HepG2 (cell line): ENCODE results near the gene DHX16. TPM values are rescaled to one million over a fixed set of nuclear protein-coding genes. Genes with fewer than 3 reads are reported as not detected.

Experiments used
- ARID2 ChIP-seq: sonication (generic); formaldehyde crosslinking; IDR thresholded peaks from 2 replicates; pipeline ENCODE4 v1.8.1; 2022; ENCODE audit warnings: mild to moderate bottlenecking, missing genetic modification reagents, borderline replicate concordance
- ERF ChIP-seq: IDR thresholded peaks from 2 replicates; pipeline ENCODE4 v1.6.1; 2018; ENCODE audit warnings: missing biosample characterization, missing genetic modification reagents
- HDAC1 ChIP-seq: sonication (generic); formaldehyde crosslinking; IDR thresholded peaks from 2 replicates; pipeline ENCODE4 v1.5.1; 2020; ENCODE audit warnings: mild to moderate bottlenecking, missing genetic modification reagents
- HDAC6 ChIP-seq: fragments of 200-600 bp; sonication (generic); IDR thresholded peaks from 2 replicates; pipeline ENCODE4 v1.7.0; 2017; ENCODE audit warnings: mild to moderate bottlenecking, antibody characterized with exemption, low read length, low read depth
- JARID2 ChIP-seq: sonication (generic); formaldehyde crosslinking; IDR thresholded peaks from 2 replicates; pipeline ENCODE4 v1.8.1; 2023; ENCODE audit warnings: missing genetic modification reagents, inconsistent platforms; ENCODE audit not compliant: insufficient replicate concordance
- NFYB ChIP-seq: sonication (generic); formaldehyde crosslinking; IDR thresholded peaks from 2 replicates; pipeline ENCODE4 v1.4.0; 2020; ENCODE audit warnings: missing genetic modification reagents
- NPAS2 ChIP-seq: sonication (generic); formaldehyde crosslinking; IDR thresholded peaks from 2 replicates; pipeline ENCODE4 v1.8.0; 2022; ENCODE audit warnings: mild to moderate bottlenecking, missing genetic modification reagents, borderline replicate concordance
- PRMT3 ChIP-seq: sonication (generic); formaldehyde crosslinking; IDR thresholded peaks from 2 replicates; pipeline ENCODE4 v1.8.1; 2022; ENCODE audit warnings: low read depth, mild to moderate bottlenecking, moderate library complexity, missing genetic modification reagents, borderline replicate concordance
- RBM22 ChIP-seq: fragments of 200-400 bp; formaldehyde crosslinking; optimal IDR thresholded peaks from 2 replicates; pipeline ENCODE3; 2017; ENCODE audit warnings: mild to moderate bottlenecking, low read length, moderate library complexity
- TAF1 ChIP-seq: sonication (generic); formaldehyde crosslinking; IDR thresholded peaks from 2 replicates; pipeline ENCODE4 v1.4.0; 2020; ENCODE audit warnings: missing genetic modification reagents
- TRAFD1 ChIP-seq: sonication (generic); formaldehyde crosslinking; IDR thresholded peaks from 2 replicates; pipeline ENCODE4 v1.5.1; 2020; ENCODE audit warnings: missing genetic modification reagents, mild to moderate bottlenecking, borderline replicate concordance
- ZC3H4 ChIP-seq: sonication (generic); formaldehyde crosslinking; IDR thresholded peaks from 2 replicates; pipeline ENCODE4 v1.4.0; 2020; ENCODE audit warnings: missing genetic modification reagents, borderline replicate concordance
- ZFP91 ChIP-seq: sonication (generic); formaldehyde crosslinking; IDR thresholded peaks from 2 replicates; pipeline ENCODE4 v1.9.0; 2022; ENCODE audit warnings: missing genetic modification reagents, mild to moderate bottlenecking, borderline replicate concordance
- ZNF17 ChIP-seq: sonication (generic); formaldehyde crosslinking; IDR thresholded peaks from 2 replicates; pipeline ENCODE4 v1.5.0; 2020; ENCODE audit warnings: mild to moderate bottlenecking, missing genetic modification reagents
- ZNF44 ChIP-seq: sonication (generic); formaldehyde crosslinking; IDR thresholded peaks from 2 replicates; pipeline ENCODE4 v1.5.1; 2020; ENCODE audit warnings: mild to moderate bottlenecking, missing genetic modification reagents
- ZNF670 ChIP-seq: sonication (generic); formaldehyde crosslinking; IDR thresholded peaks from 2 replicates; pipeline ENCODE4 v1.8.0; 2022; ENCODE audit warnings: mild to moderate bottlenecking, missing genetic modification reagents, borderline replicate concordance
- ZNF761 ChIP-seq: sonication (generic); formaldehyde crosslinking; conservative IDR thresholded peaks from 2 replicates; pipeline ENCODE4 v1.4.0; 2020; ENCODE audit warnings: mild to moderate bottlenecking, missing genetic modification reagents
- polyA plus RNA-seq, 8 experiments: library from polyadenylated mRNA; depleted of rRNA in 3 of 8; stranded (reverse) in 7 of 8; unstranded in 1 of 8; fragments of >200 nt; fragmentation: Illumina TruSeq in 4 of 8; extraction: Trizol in 4 of 8; gene quantifications; 2 replicates each; pipeline versions ENCODE4 v1.2.1 to v1.2.3, GENCODE V29; 2011 to 2016; ENCODE audit warnings: low read depth in 4 of 8, missing spikeins in 1 of 8, mixed read lengths in 1 of 8; ENCODE audit not compliant: insufficient read depth in 1 of 8
- total RNA-seq, 5 experiments: library from RNA; depleted of rRNA; stranded (reverse); fragments of >200 nt; fragmentation: Illumina TruSeq; extraction: Trizol; gene quantifications; 2 replicates each; pipeline ENCODE4 v1.2.3, GENCODE V29; 2016; ENCODE audit warnings: low read depth in 1 of 5
- TF ChIP-seq, protein P1 (sequence below): sonication (generic); formaldehyde crosslinking; IDR thresholded peaks from 2 replicates; pipeline ENCODE4 v1.4.0; 2020; ENCODE audit warnings: mild to moderate bottlenecking, missing genetic modification reagents, borderline replicate concordance
- TF ChIP-seq, protein P2 (sequence below): sonication (generic); formaldehyde crosslinking; IDR thresholded peaks from 2 replicates; pipeline ENCODE4 v1.5.0; 2020; ENCODE audit warnings: missing genetic modification reagents, mild to moderate bottlenecking, borderline replicate concordance
- TF ChIP-seq, protein P3 (sequence below): fragments of 450-650 bp; IDR thresholded peaks from 2 replicates; pipeline ENCODE4 v1.6.1; 2016

Gene DHX16
- total and polyA plus RNA-seq, 2 of the 13 experiments (the other 11 are each of a cell fraction or from before 2014, with no cell fraction given) = 57.0 to 58.5 TPM

- TF ChIP-seq ZFP91 (CRISPR knock-in tag) = peak; percentile 74; the same call in 1 of the 2 replicates
- no peak for TF ChIP-seq RBM22
- peak; percentile 42; the same call in 1 of the 2 replicates for TF ChIP-seq NFYB
- TF ChIP-seq NPAS2 = no peak
- no peak for TF ChIP-seq PRMT3 (CRISPR knock-in tag)
- TF ChIP-seq TAF1 (CRISPR knock-in tag) = peak; percentile 90
- TF ChIP-seq HDAC1 (CRISPR knock-in tag) = peak; percentile 87
- TF ChIP-seq ZNF44 (CRISPR knock-in tag) = no peak
- TF ChIP-seq ZNF761 (CRISPR knock-in tag) = 0 out of 2 replicates have a peak, but pooled peaks have one; percentile 19
- TF ChIP-seq HDAC6 = no peak
- TF ChIP-seq, protein P1, sequence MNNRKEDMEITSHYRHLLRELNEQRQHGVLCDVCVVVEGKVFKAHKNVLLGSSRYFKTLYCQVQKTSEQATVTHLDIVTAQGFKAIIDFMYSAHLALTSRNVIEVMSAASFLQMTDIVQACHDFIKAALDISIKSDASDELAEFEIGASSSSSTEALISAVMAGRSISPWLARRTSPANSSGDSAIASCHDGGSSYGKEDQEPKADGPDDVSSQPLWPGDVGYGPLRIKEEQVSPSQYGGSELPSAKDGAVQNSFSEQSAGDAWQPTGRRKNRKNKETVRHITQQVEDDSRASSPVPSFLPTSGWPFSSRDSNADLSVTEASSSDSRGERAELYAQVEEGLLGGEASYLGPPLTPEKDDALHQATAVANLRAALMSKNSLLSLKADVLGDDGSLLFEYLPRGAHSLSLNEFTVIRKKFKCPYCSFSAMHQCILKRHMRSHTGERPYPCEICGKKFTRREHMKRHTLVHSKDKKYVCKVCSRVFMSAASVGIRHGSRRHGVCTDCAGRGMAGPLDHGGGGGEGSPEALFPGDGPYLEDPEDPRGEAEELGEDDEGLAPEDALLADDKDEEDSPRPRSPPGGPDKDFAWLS (CRISPR knock-in tag) = no peak
- no peak; the same call in 1 of the 2 replicates for TF ChIP-seq ARID2 (CRISPR knock-in tag)
- TF ChIP-seq, protein P2, sequence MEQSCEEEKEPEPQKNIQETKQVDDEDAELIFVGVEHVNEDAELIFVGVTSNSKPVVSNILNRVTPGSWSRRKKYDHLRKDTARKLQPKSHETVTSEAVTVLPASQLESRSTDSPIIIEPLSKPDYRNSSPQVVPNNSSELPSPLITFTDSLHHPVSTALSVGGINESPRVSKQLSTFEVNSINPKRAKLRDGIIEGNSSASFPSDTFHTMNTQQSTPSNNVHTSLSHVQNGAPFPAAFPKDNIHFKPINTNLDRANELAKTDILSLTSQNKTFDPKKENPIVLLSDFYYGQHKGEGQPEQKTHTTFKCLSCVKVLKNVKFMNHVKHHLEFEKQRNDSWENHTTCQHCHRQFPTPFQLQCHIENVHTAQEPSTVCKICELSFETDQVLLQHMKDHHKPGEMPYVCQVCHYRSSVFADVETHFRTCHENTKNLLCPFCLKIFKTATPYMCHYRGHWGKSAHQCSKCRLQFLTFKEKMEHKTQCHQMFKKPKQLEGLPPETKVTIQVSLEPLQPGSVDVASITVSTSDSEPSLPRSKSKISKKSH (CRISPR knock-in tag) = 0 out of 2 replicates have a peak, but pooled peaks have one; percentile 84
- no peak for TF ChIP-seq ZNF17
- TF ChIP-seq, protein P3, sequence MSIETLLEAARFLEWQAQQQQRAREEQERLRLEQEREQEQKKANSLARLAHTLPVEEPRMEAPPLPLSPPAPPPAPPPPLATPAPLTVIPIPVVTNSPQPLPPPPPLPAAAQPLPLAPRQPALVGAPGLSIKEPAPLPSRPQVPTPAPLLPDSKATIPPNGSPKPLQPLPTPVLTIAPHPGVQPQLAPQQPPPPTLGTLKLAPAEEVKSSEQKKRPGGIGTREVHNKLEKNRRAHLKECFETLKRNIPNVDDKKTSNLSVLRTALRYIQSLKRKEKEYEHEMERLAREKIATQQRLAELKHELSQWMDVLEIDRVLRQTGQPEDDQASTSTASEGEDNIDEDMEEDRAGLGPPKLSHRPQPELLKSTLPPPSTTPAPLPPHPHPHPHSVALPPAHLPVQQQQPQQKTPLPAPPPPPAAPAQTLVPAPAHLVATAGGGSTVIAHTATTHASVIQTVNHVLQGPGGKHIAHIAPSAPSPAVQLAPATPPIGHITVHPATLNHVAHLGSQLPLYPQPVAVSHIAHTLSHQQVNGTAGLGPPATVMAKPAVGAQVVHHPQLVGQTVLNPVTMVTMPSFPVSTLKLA = peak; percentile 78
- TF ChIP-seq ERF (CRISPR knock-in tag) = peak; percentile 63
- TF ChIP-seq ZNF670 = no peak
- TF ChIP-seq TRAFD1 = peak; percentile 94; the same call in 1 of the 2 replicates
- no peak for TF ChIP-seq ZC3H4 (CRISPR knock-in tag)
- TF ChIP-seq JARID2 = peak; percentile 83
Observed at GRCh38 chr6:30617565-30618269, 55.1 kb downstream of the DHX16 start, which contains the start of gene MRPS18B (continued).
